Retina (tissue), 1 donor: ENCODE results near the gene MRPL4.

ENCODE experiments used
- DNase-seq: peaks from one replicate; pipeline ENCODE4 v3.0.0-alpha.2; 2016

The MRPL4 gene

GRCh38 chr19:10251792-10252694 is at the start of gene MRPL4:
Gene MRPL4 (plus strand): TSS chr19:10252214. CDS start chr19:10252254, 40 bp downstream.
- DNase-seq: peak; percentile 100

GRCh38 chr19:10203686-10204085 is 48.3 kb upstream of the MRPL4 start:
- DNase-seq: no peak

GRCh38 chr19:10205636-10206035 is 46.4 kb upstream of the MRPL4 start:
- no peak for DNase-seq

- DNase-seq: no peak
Observed at GRCh38 chr19:10206226-10206885, 45.7 kb upstream of the MRPL4 start.

GRCh38 chr19:10207026-10207425 is 45.0 kb upstream of the MRPL4 start:
- DNase-seq: no peak

GRCh38 chr19:10209315-10209714 is 42.7 kb upstream of the MRPL4 start:
- DNase-seq: no peak

GRCh38 chr19:10211061-10211460 is 41.0 kb upstream of the MRPL4 start:
- DNase-seq: no peak

- no peak for DNase-seq
Observed at GRCh38 chr19:10211691-10212090, 40.3 kb upstream of the MRPL4 start.

- no peak for DNase-seq
Observed at GRCh38 chr19:10214784-10215183, 37.2 kb upstream of the MRPL4 start.

GRCh38 chr19:10217085-10217484 is 34.9 kb upstream of the MRPL4 start:
- no peak for DNase-seq

GRCh38 chr19:10219678-10220077 is 32.3 kb upstream of the MRPL4 start:
- DNase-seq: no peak

GRCh38 chr19:10220695-10221094 is 31.3 kb upstream of the MRPL4 start:
- no peak for DNase-seq

- DNase-seq: no peak
Observed at GRCh38 chr19:10222201-10222890, 29.7 kb upstream of the MRPL4 start.

- no peak for DNase-seq
Observed at GRCh38 chr19:10223488-10224213, 28.4 kb upstream of the MRPL4 start.

GRCh38 chr19:10224337-10224736 is 27.7 kb upstream of the MRPL4 start:
- no peak for DNase-seq

- DNase-seq: no peak
Observed at GRCh38 chr19:10226021-10226375, 26.0 kb upstream of the MRPL4 start.

GRCh38 chr19:10226376-10227025 is 25.5 kb upstream of the MRPL4 start:
- no peak for DNase-seq

GRCh38 chr19:10227026-10227971 is 24.7 kb upstream of the MRPL4 start:
- peak; percentile 26 for DNase-seq

- DNase-seq: no peak
Observed at GRCh38 chr19:10228393-10228792, 23.6 kb upstream of the MRPL4 start.

GRCh38 chr19:10228920-10229319 is 23.1 kb upstream of the MRPL4 start:
- DNase-seq: peak; percentile 23

GRCh38 chr19:10230173-10230860 is 21.7 kb upstream of the MRPL4 start:
- peak; percentile 72 for DNase-seq
